AG09309 (cell line): ENCODE data around the gene ROR2.
A peak's percentile ranks its signal among the peaks of the same experiment; 100 is the strongest.

Experiments
- DNase-seq: peaks from one replicate; pipeline ENCODE4 v3.0.0-alpha.2; 2010; ENCODE audit warnings: low read depth
- H3K4me3 ChIP-seq: 2 replicates; pipeline ENCODE4 v1.5.1; 2011; ENCODE audit warnings: mild to moderate bottlenecking, low read depth, low read length, moderate library complexity; ENCODE audit not compliant: control insufficient read depth
- CTCF ChIP-seq: IDR thresholded peaks from 2 replicates; pipeline ENCODE4 v1.5.1; 2011; ENCODE audit warnings: mild to moderate bottlenecking, low read depth, low read length, inconsistent platforms; ENCODE audit not compliant: insufficient read depth, control insufficient read depth; ENCODE audit errors: missing control alignments

Gene ROR2

GRCh38 chr9:91664663-91665062, 285.4 kb downstream of the ROR2 start:
- DNase-seq = no peak
- TF ChIP-seq CTCF = no peak
- H3K4me3 ChIP-seq = no peak overlapping the region

- no peak overlapping the region for H3K4me3 ChIP-seq
- DNase-seq = no peak
- no peak for TF ChIP-seq CTCF
These were observed 286.2 kb downstream of the ROR2 start for GRCh38 chr9:91663858-91664257.

GRCh38 chr9:91661451-91661850, 288.6 kb downstream of the ROR2 start:
- TF ChIP-seq CTCF = no peak
- no peak for DNase-seq
- no peak overlapping the region for H3K4me3 ChIP-seq

- TF ChIP-seq CTCF = no peak
- DNase-seq = no peak
- H3K4me3 ChIP-seq = no peak overlapping the region
These were observed 289.5 kb downstream of the ROR2 start for GRCh38 chr9:91660521-91660920.

- peak; percentile 82 for TF ChIP-seq CTCF
- DNase-seq = no peak
- no peak overlapping the region for H3K4me3 ChIP-seq
These were observed 290.2 kb downstream of the ROR2 start for GRCh38 chr9:91659529-91660495.

GRCh38 chr9:91658513-91659105, 291.4 kb downstream of the ROR2 start:
- TF ChIP-seq CTCF = no peak
- DNase-seq = no peak

More at GRCh38 chr9:91658513-91659105, 291.4 kb downstream of the ROR2 start:
- H3K4me3 ChIP-seq = no peak overlapping the region
